GM18909 (cell line): ENCODE data around the gene SCNN1A.

Experiments
- ATAC-seq: cut with Tn5 transposase; IDR thresholded peaks from one replicate; pipeline ENCODE4 v1.9.1; 2021; ENCODE audit warnings: mild to moderate bottlenecking; ENCODE audit not compliant: unreplicated experiment, poor library complexity

SCNN1A gene

DNA sequence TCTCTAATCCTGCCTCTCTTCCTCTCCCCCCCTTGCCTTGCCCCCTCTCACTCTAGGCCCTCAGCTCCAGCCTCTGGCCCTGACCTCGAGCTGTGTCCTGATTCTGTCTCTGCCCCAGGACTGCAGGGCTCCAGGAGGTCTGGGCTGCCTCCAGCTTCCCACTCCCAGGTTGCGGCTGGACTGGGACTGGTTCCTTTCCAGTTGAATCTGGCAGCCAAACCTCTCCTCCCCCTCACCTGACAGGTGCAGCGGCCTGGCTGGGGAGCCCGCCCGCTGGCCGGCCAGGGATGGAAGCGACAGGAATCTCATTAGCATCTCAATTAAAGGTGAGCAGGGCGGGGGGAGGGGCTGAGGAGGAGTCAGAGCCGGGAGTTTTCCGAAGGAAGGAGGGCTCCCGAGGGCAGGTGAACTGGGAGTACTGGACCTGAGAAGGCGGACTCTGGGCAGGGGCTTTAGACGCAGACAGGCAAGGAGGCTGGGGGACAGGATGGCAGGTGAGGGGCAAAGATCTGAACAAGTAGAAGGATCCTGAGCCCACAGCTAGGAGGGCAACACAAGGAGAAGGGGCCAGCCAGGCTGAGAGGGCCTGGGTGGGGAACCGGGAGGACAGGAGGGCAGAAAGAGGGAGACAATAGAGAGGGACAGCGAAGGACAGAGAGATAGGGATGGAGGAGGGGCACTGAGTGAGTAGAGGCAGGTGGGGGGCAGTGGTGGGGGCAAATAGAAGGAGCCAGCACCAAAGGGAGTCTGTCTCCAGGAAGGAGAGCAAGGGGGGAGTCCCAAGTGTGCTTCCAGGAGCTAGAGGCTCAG is at the start of gene SCNN1A:
TSS of gene SCNN1A (minus strand) at position 295 of the 810 bp plus-strand sequence. CDS start 780 bp downstream, outside the sequence.
- ATAC-seq, result no peak

DNA sequence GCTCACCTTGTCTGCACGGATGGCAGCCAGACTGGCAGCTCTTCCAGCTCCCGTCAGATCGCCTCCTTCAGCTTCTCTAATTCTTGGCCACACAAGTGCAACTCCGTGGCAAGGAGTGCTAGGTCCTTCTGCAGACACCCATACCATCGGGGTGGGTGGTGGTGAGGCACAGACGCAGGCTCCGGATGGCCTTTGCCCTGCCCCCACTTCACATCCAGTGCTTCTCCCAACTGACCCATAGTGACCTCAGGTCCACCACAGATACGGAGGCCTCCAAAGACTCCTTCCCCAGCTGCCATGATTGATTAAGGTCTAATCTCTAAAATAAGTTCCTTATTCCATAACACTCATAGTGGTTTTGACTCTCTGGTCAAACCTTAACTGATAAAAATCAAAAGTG is 49.5 kb upstream of the SCNN1A start:
- ATAC-seq, result no peak

DNA sequence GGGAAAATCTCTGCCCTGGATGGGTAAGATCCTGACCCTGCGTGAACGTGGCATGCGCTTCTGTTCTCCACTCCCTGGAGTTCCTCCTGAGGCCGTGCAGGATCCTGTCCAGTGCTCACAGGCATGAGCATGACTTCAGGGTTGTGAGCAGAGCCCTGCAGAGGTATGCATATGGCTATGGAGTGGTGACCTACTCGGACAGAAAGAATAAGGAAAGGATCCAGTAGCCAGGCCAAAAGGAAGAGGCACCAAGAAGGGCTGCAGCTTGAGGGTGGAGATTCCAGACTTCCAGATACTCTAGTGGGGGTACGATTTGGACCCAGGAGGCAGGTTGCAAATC is 48.6 kb upstream of the SCNN1A start:
- ATAC-seq, result no peak

DNA sequence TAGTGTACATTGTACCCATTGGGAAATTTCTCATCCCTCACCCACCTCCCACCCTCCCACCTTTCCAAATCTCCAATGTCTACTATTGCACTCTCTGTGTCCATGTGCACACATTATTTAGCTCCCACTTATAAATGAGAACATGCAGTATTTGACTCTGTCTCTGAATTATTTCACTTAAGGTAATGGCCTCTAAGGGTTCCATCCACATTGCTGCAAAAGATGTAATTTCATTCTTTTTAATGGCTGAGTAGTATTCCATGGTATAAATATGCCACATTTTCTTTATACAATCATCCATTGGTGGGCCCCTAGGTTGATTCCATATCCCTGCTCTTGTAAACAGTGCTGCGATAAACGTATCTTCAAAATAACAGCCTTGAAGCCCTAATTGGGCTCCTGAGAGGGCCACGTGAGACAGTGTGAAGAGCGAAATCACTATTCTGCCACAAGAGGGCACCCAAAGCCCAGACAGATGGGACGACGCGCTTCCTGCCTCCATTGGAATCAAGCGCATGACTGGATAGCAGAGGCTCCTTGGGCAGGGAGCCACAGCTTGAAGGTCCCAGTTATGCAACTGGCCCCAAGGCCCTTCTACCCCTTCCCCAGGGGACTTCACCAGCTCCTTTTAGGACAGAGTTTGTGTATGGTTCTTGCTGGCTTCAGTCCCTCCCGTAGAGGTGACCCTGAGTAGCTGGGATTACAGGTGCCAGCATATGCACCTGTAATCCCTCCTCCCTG is 48.1 kb upstream of the SCNN1A start:
- ATAC-seq, result no peak

DNA sequence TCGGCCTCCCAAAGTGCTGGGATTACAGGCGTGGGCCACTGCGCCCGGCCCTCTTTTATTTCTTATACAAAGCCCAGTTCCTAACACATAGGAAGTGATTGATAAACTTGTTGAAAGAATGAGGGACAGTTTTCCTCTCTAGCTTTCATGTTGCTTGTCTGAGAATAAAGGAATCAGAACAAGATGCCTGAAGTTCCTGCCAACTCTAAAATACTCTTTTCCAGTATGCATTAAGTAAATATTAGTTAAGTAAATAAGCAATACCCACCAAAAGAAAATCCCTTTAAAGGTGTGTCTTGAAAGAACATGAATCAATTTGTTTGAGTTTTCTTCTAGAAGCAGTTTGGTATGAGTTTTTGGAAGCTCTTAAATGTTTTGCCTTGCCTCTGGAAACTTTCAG is 45.0 kb upstream of the SCNN1A start:
- ATAC-seq, result no peak

DNA sequence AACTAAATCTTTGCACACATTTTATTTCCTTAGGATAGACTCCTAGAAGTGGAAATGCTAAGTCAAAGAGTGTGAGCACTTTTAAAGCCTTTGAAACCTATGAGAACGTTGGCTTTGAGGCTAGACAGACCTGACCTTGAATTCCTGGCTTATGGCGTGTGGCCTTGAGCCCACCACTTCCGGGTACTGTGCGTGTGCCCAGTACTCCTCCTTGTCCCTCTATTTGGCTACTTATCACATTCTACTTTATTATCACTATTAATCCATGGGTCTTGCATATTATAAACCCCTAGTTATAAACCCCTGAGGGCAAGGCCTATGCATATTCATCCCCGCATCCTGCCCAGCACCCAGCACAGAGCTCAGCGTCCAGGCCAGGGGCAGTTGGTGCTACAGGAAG is 43.4 kb upstream of the SCNN1A start:
- no peak for ATAC-seq

DNA sequence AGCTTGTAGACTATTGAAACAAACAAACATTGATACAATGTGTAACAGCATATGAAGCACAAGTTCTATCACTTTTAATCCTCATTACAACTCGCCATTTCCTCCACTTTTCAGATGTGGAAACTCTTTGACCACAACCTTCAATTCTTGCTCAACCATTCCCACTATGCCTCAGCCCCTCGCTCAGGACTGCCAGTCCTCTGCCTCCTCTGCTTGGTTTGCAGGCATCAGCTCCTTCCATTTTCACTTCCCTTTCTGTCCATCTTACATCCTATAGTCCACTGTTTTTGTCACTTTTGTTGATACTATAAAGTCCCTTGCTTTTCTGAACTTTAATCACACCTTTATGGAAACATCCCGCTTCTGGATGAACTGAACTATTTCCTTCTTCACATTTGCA is 41.2 kb upstream of the SCNN1A start:
- ATAC-seq, result no peak

DNA sequence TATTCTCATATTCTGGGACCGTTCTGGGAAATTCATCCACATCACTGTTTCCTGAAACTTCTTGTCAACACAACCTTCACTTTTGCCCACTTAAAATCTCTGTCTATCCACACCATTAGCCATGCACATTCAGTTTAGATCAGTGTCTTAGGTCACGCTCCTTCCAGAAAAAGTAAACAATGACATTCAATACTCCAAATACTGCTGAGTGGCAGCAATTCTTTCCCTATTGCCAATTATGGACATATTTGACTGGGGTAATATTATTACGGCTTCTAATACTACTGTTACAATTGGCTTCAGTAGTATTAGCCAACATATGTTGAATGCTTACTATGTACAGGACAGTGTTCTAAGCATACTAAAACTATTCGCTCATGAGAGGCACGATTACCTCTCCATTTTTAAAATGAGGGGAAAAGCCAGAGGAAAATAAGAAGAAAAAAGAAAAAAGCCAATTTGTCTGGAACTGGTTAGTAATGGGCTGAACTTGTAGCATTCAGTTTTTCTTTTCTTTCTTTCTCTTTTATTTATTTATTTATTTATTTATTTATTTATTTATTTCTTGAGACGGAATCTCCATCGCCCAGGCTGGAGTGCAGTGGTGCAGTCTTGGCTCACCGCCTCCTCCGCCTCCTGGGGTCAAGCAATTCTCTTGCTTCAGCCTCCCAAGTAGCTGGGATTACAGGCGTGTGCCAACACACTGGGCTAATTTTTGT is 32.0 kb upstream of the SCNN1A start:
- ATAC-seq, result no peak

DNA sequence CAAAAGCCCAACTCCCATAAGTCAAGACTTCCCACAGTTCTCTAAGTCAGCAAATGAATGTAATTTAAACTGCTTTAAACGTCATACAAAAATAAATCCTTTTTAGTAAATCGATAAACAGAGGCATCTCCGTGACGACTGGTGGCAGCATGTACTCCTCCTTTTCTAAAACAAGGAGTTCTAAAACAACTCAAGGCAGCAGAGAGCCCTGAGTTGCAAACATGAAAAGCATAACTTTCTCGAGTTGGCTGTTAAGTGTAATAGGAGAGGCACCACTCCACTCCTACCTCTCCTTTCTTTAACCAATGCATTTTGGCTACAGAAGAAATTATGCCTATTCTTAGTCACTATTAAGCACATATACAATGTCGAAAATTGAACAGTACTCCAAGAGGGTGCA is 30.6 kb upstream of the SCNN1A start:
- ATAC-seq, result no peak

DNA sequence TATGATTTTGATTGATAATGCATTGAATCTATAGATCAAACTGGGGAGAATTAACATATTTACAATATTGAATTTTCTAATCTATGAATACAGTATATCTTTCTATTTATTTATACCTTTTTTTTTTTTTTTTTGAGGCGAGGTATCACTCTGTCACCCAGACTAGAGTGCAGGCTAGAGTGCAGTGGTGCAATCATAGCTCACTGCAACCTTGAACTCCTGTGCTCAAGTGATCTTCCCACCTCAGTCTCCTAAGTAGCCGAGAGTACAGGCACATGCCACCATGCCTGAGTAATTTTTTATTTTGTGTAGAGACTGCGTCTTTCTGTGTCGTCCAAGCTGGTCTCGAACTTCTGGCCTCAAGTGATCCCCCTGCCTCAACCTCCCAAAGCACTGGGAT is 29.0 kb upstream of the SCNN1A start:
- ATAC-seq, result no peak

DNA sequence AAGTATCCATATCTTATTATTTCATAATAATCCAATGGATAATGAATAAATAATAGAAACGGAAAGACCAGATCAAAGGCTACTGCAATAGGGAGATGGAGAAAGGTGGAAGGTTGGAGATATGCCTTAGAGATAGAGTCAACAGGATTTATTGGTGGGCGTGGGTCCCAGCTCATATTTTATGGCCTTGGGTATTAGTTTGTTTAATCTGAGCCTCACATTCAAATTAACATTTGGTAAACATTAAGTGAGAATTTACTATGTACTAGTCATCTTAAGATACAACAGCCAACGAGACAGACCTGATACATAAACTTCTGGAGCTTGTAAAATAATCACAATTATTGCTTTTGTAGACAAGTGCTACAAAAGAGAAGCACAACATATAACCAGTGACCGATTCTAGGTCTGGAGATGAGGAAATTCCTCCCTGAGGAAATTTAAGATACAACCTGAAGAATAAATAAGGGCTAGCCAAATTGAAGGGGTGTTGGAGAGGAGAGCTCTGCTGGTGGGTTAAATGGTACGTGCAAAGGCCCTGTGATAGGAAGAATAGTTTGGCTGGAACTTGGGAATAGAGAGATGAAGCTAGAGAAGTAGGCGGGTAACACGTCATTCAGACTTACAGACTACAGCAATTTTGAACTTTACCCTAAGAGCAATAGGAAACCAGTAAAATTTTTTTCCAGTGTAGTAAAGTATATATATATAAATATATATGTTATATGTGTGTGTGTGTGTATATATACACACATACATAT is 24.7 kb upstream of the SCNN1A start:
- ATAC-seq, result no peak

DNA sequence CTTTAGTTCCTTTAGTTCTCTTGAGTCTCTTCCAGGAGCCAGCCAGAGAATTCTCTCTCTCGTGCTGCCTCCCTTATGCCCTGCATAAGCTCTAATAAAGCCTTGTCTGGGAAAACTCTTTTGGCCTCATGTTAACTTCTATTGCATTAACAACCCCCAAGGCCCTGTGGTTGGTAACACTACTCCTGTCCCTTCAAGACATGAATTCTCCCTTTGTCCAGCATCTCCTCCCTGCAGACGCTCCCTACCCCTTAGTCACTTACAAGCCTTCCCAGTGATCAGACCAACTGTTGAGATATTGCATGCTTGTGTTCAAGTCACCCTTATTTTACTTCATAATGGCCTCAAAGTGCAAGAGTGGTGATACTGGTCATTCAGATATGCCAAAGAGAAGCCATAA is 20.7 kb upstream of the SCNN1A start:
- ATAC-seq, result no peak

DNA sequence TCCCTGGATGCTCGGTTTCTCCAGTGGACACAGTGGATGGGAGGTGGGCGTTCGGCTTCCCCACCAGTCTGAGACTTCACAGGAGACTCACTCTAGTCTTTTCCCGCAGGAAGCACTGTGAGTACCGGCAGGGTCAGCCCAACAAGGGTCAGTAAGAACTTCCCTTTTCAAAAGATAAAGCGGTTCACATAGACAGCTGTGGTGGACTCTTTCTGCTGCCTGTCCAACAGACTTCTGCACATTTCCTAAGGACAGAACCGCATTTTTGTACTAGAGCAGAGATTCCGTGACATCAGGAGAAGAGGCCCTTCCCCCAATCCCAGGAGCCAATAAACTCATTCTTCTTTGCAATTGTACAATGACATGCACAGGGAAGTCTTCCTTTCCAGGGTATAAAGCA is 19.0 kb upstream of the SCNN1A start:
- ATAC-seq, result no peak

DNA sequence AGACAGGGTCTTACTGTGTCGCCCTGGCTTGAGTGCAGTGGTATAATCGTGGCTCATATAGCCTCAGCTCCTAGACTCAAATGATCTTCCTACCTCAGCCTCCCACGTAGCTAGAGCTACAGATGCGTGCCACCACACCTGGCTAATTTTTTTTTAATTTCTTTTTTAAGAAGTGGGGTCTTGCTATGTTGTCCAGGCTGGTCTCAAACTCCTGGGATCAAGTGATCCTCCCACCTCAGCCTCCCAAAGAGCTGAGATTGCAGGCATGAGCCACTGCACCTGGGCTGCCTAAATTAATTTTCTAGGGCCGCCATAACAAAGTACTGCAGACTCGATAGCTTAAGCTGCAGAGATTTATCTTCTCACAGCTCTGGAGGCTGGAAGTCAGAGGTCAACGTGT is 17.7 kb upstream of the SCNN1A start:
- no peak for ATAC-seq

DNA sequence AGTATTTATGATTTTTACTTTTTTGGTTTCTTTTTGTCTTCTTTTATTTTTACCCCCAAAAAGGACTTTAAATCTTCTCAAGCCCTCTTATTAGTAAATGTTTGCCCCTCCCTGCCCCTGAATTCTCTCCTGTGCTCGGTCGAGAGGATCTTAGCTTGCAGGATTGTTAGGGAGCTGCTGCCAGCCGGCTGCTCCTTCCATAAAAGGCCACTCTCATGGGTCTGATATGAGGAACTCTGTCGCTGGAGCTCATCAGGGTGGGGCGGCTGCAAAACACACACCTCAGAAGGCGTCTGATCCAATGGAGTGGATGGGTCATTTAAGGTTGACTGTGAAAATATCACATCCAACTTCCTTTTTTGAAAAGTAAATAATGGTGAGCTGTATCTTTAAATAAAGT is 17.1 kb upstream of the SCNN1A start:
- no peak for ATAC-seq

DNA sequence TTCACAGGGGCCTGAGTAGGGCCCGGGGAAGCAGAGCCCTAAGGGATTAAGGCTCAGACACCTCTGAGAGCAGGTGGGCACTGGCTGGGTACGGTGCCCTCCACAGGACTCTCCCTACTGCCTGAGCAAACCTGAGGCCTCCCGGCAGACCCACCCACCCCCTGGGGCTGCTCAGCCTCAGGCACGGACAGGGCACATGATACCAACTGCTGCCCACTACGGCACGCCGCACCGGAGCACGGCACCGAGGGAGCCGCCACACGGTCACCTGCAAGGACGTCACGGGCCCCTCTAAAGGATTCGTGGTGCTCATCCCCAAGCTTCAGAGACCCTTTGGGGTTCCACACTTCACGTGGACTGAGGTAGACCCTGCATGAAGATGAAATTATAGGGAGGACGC is 15.7 kb upstream of the SCNN1A start:
- no peak for ATAC-seq

DNA sequence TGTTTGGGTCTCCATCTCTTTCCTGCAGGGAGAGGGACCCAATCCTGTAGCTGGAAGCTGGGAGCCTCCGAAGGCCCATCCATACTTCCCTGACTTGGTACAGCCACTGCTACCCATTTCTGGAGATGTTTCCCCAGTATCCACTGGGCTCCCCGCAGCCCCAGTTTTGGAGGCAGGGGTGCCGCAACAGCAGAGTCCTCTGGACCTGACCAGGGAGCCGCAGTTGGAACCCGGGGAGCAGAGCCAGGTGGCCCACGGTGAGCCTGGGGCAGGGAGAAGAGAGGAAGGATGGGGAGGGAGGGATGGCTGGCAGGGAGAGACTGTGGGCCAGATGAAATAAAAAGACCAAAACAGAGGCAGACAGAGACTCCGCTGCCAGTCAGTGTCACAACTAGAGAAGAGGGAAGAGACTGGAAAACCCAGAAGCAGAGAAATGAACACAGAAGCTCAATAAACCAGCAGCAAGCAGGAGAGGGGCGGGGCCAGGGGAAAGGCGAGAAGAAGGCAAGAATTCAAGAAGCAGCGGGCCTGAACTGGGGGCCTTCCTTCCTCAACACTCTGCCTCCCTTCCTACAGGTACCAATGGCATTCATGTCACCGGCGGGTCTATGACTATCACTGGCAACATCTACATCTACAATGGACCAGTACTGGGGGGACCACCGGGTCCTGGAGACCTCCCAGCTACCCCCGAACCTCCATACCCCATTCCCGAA is 14.9 kb upstream of the SCNN1A start:
- no peak for ATAC-seq

DNA sequence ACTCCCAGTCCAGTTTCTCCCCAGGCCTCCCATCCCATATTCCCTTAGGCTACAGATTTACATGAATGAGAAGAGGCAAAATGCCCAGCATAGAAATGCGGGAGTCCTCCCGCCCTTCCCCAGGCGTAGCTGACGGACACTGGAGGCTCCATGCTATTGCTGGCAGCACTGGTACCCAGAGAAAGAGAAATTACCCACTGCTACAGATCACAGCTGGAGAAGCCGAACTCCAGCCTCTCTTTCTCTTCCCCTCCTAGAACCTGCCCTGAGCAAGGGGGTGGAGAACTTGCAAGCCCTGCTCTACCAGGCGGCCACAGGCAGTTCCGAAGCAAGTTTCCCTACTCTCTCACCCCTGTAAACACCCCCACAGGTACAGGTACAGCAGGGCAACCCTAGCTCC is 12.2 kb upstream of the SCNN1A start:
- ATAC-seq, result no peak

DNA sequence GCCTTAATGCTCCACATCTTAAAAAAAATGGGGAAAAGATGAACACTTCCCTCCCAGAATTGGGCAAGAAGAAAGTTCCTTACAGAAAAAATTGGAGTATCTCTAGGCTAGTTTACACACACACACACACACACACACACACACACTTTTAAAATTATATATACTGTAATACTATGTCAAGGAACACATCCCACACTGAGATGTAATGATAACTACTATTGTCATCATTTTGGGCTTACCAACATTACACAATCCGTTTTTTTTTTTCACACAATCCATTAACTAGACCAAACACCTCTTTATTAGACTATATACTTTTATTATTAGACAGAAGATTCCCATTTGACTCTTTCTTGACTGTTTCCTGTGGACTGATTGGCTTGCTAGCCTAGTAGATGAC is 11.1 kb upstream of the SCNN1A start:
- ATAC-seq, result no peak

DNA sequence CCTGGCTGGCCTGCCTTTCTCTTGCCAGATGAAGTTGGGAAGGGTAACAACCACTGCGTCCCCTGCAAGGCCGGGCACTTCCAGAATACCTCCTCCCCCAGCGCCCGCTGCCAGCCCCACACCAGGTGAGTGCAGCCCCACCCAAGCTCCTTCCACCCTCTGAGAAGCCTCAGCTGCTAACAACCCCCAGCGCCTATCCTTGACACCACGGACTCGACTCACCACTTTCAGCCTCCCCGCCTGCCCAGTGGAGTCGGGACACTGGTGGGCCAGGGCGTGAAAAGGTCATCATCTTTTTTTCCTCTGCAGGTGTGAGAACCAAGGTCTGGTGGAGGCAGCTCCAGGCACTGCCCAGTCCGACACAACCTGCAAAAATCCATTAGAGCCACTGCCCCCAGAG is 10.7 kb upstream of the SCNN1A start:
- no peak for ATAC-seq
